Measurements from ENCODE around the gene LRRC18.

The LRRC18 gene

DNA sequence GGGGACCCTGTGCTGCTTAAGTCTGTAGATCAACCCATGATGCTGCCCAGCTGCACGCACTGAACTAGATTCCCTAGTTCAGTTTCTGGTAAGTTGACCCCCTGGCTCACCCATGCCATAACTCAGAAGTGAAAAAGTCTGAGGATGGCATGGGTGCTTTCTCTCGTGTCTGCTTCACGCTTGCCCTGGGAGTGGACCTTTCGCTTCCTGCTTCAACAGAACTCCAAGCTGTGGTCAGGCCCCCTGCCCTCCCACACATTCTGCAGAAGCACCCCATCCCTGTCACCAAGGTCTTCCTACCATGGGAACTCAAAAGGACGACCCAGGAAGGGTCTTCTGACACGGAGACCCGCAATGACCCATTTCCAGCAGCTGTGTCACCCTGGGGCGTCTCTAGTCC, 39.9 kb downstream of the LRRC18 start:
- H3K36me3 ChIP-seq (ENCODE audit: control insufficient read depth in 2 of 2, insufficient read depth in 1 of 2, low read length in 2 of 2): no peaks in the 10 kb centered on the region
- CTCF ChIA-PET: interaction anchor here (1.2 kb wide), 1 partner anchor 14 kb away, joined by 4 read pairs; no protein-coding TSS in a partner anchor
- TF ChIP-seq ZNF266 (tag by site-specific recombination; IDR thresholded peaks at IDR 0.05; ENCODE audit: low read depth): no peak
- TF ChIP-seq, protein P1, sequence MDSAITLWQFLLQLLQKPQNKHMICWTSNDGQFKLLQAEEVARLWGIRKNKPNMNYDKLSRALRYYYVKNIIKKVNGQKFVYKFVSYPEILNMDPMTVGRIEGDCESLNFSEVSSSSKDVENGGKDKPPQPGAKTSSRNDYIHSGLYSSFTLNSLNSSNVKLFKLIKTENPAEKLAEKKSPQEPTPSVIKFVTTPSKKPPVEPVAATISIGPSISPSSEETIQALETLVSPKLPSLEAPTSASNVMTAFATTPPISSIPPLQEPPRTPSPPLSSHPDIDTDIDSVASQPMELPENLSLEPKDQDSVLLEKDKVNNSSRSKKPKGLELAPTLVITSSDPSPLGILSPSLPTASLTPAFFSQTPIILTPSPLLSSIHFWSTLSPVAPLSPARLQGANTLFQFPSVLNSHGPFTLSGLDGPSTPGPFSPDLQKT (IDR thresholded peaks at IDR 0.05; ENCODE audit: borderline replicate concordance, low read depth, low read length): no peak
- TF ChIP-seq ZBTB1 (tag by site-specific recombination; IDR thresholded peaks at IDR 0.05): no peak
- TF ChIP-seq ZBTB48 (tag by site-specific recombination; IDR thresholded peaks at IDR 0.05): no peak
- TF ChIP-seq ZNF423 (tag by site-specific recombination; IDR thresholded peaks at IDR 0.05): no peak
- TF ChIP-seq ZXDB (tag by site-specific recombination; IDR thresholded peaks at IDR 0.05): no peak
- no peak for TF ChIP-seq SP3 (tag by site-specific recombination; IDR thresholded peaks at IDR 0.05)
- TF ChIP-seq EGR2 (tag by site-specific recombination; IDR thresholded peaks at IDR 0.05; ENCODE audit: low read depth): no peak
- TF ChIP-seq ZNF560 (tag by site-specific recombination; IDR thresholded peaks at IDR 0.05; ENCODE audit: borderline replicate concordance): no peak
- no peak for TF ChIP-seq ZFP41 (tag by site-specific recombination; IDR thresholded peaks at IDR 0.05; ENCODE audit: borderline replicate concordance)
- TF ChIP-seq, protein P2, sequence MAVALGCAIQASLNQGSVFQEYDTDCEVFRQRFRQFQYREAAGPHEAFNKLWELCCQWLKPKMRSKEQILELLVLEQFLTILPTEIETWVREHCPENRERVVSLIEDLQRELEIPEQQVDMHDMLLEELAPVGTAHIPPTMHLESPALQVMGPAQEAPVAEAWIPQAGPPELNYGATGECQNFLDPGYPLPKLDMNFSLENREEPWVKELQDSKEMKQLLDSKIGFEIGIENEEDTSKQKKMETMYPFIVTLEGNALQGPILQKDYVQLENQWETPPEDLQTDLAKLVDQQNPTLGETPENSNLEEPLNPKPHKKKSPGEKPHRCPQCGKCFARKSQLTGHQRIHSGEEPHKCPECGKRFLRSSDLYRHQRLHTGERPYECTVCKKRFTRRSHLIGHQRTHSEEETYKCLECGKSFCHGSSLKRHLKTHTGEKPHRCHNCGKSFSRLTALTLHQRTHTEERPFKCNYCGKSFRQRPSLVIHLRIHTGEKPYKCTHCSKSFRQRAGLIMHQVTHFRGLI (tag by site-specific recombination; IDR thresholded peaks at IDR 0.05): no peak
- TF ChIP-seq, protein P3, sequence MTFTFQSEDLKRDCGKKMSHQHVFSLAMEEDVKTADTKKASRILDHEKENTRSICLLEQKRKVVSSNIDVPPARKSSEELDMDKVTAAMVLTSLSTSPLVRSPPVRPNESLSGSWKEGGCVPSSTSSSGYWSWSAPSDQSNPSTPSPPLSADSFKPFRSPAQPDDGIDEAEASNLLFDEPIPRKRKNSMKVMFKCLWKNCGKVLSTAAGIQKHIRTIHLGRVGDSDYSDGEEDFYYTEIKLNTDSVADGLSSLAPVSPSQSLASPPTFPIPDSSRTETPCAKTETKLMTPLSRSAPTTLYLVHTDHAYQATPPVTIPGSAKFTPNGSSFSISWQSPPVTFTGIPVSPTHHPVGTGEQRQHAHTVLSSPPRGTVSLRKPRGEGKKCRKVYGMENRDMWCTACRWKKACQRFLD (tag by site-specific recombination; IDR thresholded peaks at IDR 0.05): no peak
- H3K4me1 ChIP-seq (ENCODE audit: control insufficient read depth, insufficient read depth, low read length): no peaks in the 10 kb centered on the region
- H3K9me3 ChIP-seq (ENCODE audit: control insufficient read depth, insufficient read depth, low read depth, low read length): no peaks in the 10 kb centered on the region
- POLR2A ChIA-PET: no interaction called here
- H3K27ac ChIP-seq (ENCODE audit: extremely low read depth, low read depth, low read length): no peak overlapping the region
- no peak overlapping the region for H3K4me3 ChIP-seq (ENCODE audit: low read depth, low read length)

DNA sequence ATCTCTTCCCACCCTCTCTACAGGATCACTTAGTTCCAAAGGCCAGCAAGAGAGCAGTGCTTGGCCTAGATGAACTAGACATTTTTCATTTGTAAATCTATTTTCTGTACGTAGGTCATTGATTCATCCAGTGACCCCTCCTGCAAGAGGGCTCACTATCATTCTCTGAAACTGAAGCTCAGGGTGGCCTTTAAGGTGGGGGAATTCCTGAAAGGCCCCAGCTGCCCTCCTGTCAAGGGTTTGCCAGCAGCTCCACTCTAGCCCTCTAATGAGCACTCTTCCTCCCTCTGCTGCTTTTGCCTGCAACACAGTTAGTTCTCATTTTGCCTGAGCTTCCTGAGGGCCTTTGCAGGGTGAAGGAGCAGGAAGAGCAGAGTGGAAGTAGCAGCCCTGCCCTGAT, 41.2 kb downstream of the LRRC18 start:
- Histone ChIP-seq H3K4me3 (ENCODE audit: low read depth, low read length) (no peak overlapping the region), H3K36me3 (ENCODE audit: control insufficient read depth in 2 of 2, insufficient read depth in 1 of 2, low read length in 2 of 2) (no peaks in the 10 kb centered on the region), H3K4me1 (ENCODE audit: control insufficient read depth, insufficient read depth, low read length) (no peaks in the 10 kb centered on the region), H3K27ac (ENCODE audit: extremely low read depth, low read depth, low read length) (no peak overlapping the region), H3K9me3 (ENCODE audit: control insufficient read depth, insufficient read depth, low read depth, low read length) (no peaks in the 10 kb centered on the region)
- CTCF ChIA-PET: interaction anchor here (0.7 to 1.9 kb wide), 3 partner anchors 15 to 269 kb away, joined by 3 to 8 read pairs (median 3); no protein-coding TSS in a partner anchor
- TF ChIP-seq ZNF23 (tag by site-specific recombination; IDR thresholded peaks at IDR 0.05; ENCODE audit: borderline replicate concordance) (no peak), ZNF121 (tag by site-specific recombination; IDR thresholded peaks at IDR 0.05) (no peak), ZNF112 (tag by site-specific recombination; IDR thresholded peaks at IDR 0.05) (no peak), HOXA7 (CRISPR knock-in tag; IDR thresholded peaks at IDR 0.05; ENCODE audit: borderline replicate concordance) (no peak), ZNF274 (IDR thresholded peaks at IDR 0.05; ENCODE audit: low read length) (no peak), ZNF274 (tag by site-specific recombination; IDR thresholded peaks at IDR 0.05; ENCODE audit: borderline replicate concordance) (no peak), ZNF248 (tag by site-specific recombination; IDR thresholded peaks at IDR 0.05) (no peak), ZNF677 (tag by site-specific recombination; IDR thresholded peaks at IDR 0.05) (no peak), TCF7L2 (IDR thresholded peaks at IDR 0.05; ENCODE audit: borderline replicate concordance, low read depth, low read length) (no peak), ZNF175 (tag by site-specific recombination; IDR thresholded peaks at IDR 0.05) (no peak), OSR2 (tag by site-specific recombination; IDR thresholded peaks at IDR 0.05) (no peak), ZBTB7A (tag by site-specific recombination; IDR thresholded peaks at IDR 0.05; ENCODE audit: low read depth) (no peak), ZNF391 (tag by site-specific recombination; IDR thresholded peaks at IDR 0.05; ENCODE audit: borderline replicate concordance, low read depth) (no peak), ZNF133 (tag by site-specific recombination; IDR thresholded peaks at IDR 0.05) (no peak), HOXC10 (CRISPR knock-in tag; IDR thresholded peaks at IDR 0.05) (no peak), KLF8 (tag by site-specific recombination; IDR thresholded peaks at IDR 0.05) (no peak)
- TF ChIP-seq, protein P4, sequence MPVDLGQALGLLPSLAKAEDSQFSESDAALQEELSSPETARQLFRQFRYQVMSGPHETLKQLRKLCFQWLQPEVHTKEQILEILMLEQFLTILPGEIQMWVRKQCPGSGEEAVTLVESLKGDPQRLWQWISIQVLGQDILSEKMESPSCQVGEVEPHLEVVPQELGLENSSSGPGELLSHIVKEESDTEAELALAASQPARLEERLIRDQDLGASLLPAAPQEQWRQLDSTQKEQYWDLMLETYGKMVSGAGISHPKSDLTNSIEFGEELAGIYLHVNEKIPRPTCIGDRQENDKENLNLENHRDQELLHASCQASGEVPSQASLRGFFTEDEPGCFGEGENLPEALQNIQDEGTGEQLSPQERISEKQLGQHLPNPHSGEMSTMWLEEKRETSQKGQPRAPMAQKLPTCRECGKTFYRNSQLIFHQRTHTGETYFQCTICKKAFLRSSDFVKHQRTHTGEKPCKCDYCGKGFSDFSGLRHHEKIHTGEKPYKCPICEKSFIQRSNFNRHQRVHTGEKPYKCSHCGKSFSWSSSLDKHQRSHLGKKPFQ (tag by site-specific recombination; IDR thresholded peaks at IDR 0.05): no peak
- TF ChIP-seq, protein P5, sequence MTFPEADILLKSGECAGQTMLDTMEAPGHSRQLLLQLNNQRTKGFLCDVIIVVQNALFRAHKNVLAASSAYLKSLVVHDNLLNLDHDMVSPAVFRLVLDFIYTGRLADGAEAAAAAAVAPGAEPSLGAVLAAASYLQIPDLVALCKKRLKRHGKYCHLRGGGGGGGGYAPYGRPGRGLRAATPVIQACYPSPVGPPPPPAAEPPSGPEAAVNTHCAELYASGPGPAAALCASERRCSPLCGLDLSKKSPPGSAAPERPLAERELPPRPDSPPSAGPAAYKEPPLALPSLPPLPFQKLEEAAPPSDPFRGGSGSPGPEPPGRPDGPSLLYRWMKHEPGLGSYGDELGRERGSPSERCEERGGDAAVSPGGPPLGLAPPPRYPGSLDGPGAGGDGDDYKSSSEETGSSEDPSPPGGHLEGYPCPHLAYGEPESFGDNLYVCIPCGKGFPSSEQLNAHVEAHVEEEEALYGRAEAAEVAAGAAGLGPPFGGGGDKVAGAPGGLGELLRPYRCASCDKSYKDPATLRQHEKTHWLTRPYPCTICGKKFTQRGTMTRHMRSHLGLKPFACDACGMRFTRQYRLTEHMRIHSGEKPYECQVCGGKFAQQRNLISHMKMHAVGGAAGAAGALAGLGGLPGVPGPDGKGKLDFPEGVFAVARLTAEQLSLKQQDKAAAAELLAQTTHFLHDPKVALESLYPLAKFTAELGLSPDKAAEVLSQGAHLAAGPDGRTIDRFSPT (tag by site-specific recombination; IDR thresholded peaks at IDR 0.05): no peak
- POLR2A ChIA-PET: no interaction called here

Data from HEK293 (cell line).